OCI-LY3 (cell line): ENCODE data around the gene HLA-C.

Experiments used
- H2AFZ ChIP-seq: fragments of 200-600, 300-600 bp; shearing (Covaris generic); 2 replicates; pipeline ENCODE4 v1.6.0; 2014; ENCODE audit warnings: antibody characterized with exemption, low read depth, low read length
- H3K27ac ChIP-seq: fragments of 200-600, 300-600 bp; sonication (generic); 2 replicates; pipeline ENCODE4 v1.5.1; 2014; ENCODE audit warnings: mild to moderate bottlenecking, low read length, moderate library complexity, mixed read lengths
- H3K27me3 ChIP-seq: fragments of 200-600, 300-600 bp; sonication (generic); 2 replicates; pipeline ENCODE4 v1.6.1; 2014; ENCODE audit warnings: low read depth, low read length, mixed read lengths
- H3K36me3 ChIP-seq: fragments of 200-600, 300-600 bp; sonication (generic); replicated peaks from 2 replicates; pipeline ENCODE3; 2014; ENCODE audit warnings: low read depth, low read length, mixed read lengths
- H3K4me1 ChIP-seq: fragments of 300-600, 200-600 bp; sonication (generic); 2 replicates; pipeline ENCODE4 v1.6.1; 2014; ENCODE audit warnings: low read length, mixed read lengths
- H3K4me2 ChIP-seq: fragments of 200-600, 300-600 bp; sonication (generic); 2 replicates; pipeline ENCODE4 v1.6.1; 2014; ENCODE audit warnings: low read length, mixed read lengths
- H3K4me3 ChIP-seq: fragments of 300-600, 200-600 bp; sonication (generic); 2 replicates; pipeline ENCODE4 v1.5.1; 2014; ENCODE audit warnings: antibody characterized with exemption, mild to moderate bottlenecking, low read length, moderate library complexity
- H3K79me2 ChIP-seq: fragments of 300-600, 200-600 bp; shearing (Covaris generic); 2 replicates; pipeline ENCODE4 v1.6.1; 2014; ENCODE audit warnings: mild to moderate bottlenecking, low read length, mixed read lengths
- H3K9ac ChIP-seq: fragments of 300-600, 200-600 bp; shearing (Covaris generic); 2 replicates; pipeline ENCODE4 v1.6.0; 2014; ENCODE audit warnings: mild to moderate bottlenecking, low read length, moderate library complexity
- H3K9me3 ChIP-seq: fragments of 200-600, 300-600 bp; shearing (Covaris generic); 2 replicates; pipeline ENCODE4 v1.6.1; 2014; ENCODE audit warnings: low read length, mixed read lengths; ENCODE audit not compliant: insufficient read depth
- H4K20me1 ChIP-seq: fragments of 200-600, 300-600 bp; sonication (generic); 2 replicates; pipeline ENCODE4 v1.6.1; 2016; ENCODE audit warnings: low read length, mixed read lengths; ENCODE audit not compliant: insufficient read depth
- CTCF ChIP-seq: fragments of 200-600, 300-600 bp; sonication (generic); IDR thresholded peaks from 2 replicates; pipeline ENCODE4 v1.5.1; 2014; ENCODE audit warnings: antibody characterized with exemption, low read length, low read depth
- EZH2phosphoT487 ChIP-seq: fragments of 200-600 bp; shearing (Covaris generic); IDR thresholded peaks from 2 replicates; pipeline ENCODE4 v1.6.1; 2018; ENCODE audit warnings: antibody characterized with exemption, mixed run types, low read depth

Gene HLA-C

GRCh38 chr6:31252625-31253024 is 19.3 kb downstream of the HLA-C start:
- no peaks in the 10 kb centered on the region for H3K36me3 ChIP-seq
- TF ChIP-seq EZH2phosphoT487 (no peak), CTCF (no peak)
- H3K4me2 ChIP-seq: no peak overlapping the region
- no peaks in the 10 kb centered on the region for H3K4me1 ChIP-seq
- no peaks in the 10 kb centered on the region for H3K79me2 ChIP-seq
- no peaks in the 10 kb centered on the region for H3K27me3 ChIP-seq
- no peaks in the 10 kb centered on the region for H3K9me3 ChIP-seq
- no peak overlapping the region for H3K9ac ChIP-seq
- no peak overlapping the region for H2AFZ ChIP-seq
- H4K20me1 ChIP-seq: no peaks in the 10 kb centered on the region
- no peak overlapping the region for H3K4me3 ChIP-seq
- H3K27ac ChIP-seq: no peak overlapping the region

- Histone ChIP-seq H3K4me3 (no peak overlapping the region), H3K27ac (no peak overlapping the region), H3K36me3 (no peaks in the 10 kb centered on the region), H3K9me3 (no peaks in the 10 kb centered on the region), H3K27me3 (no peaks in the 10 kb centered on the region), H2AFZ (no peak overlapping the region), H3K9ac (no peak overlapping the region), H3K4me1 (no peaks in the 10 kb centered on the region), H3K4me2 (no peak overlapping the region), H3K79me2 (no peaks in the 10 kb centered on the region), H4K20me1 (no peaks in the 10 kb centered on the region)
- TF ChIP-seq EZH2phosphoT487: no peak
- no peak for TF ChIP-seq CTCF
Observed at GRCh38 chr6:31251261-31251660, 20.6 kb downstream of the HLA-C start.

GRCh38 chr6:31249184-31249583 is 22.7 kb downstream of the HLA-C start:
- Histone ChIP-seq H3K79me2 (no peaks in the 10 kb centered on the region), H2AFZ (no peak overlapping the region), H3K27ac (no peak overlapping the region), H3K4me1 (no peaks in the 10 kb centered on the region), H3K4me3 (no peak overlapping the region), H4K20me1 (no peaks in the 10 kb centered on the region), H3K9me3 (no peaks in the 10 kb centered on the region), H3K27me3 (no peaks in the 10 kb centered on the region), H3K36me3 (no peaks in the 10 kb centered on the region), H3K4me2 (no peak overlapping the region), H3K9ac (no peak overlapping the region)
- TF ChIP-seq CTCF (no peak), EZH2phosphoT487 (no peak)

GRCh38 chr6:31247813-31248212 is 24.1 kb downstream of the HLA-C start:
- Histone ChIP-seq H3K9ac (no peak overlapping the region), H4K20me1 (no peaks in the 10 kb centered on the region), H3K79me2 (no peaks in the 10 kb centered on the region), H3K4me2 (no peak overlapping the region), H3K36me3 (no peaks in the 10 kb centered on the region), H3K9me3 (no peaks in the 10 kb centered on the region), H2AFZ (no peak overlapping the region), H3K27ac (no peak overlapping the region), H3K27me3 (no peaks in the 10 kb centered on the region), H3K4me1 (no peaks in the 10 kb centered on the region), H3K4me3 (no peak overlapping the region)
- TF ChIP-seq CTCF: no peak
- no peak for TF ChIP-seq EZH2phosphoT487
